Inflammatory macrophage (primary cell): ENCODE measurements around the gene KRTAP2-3.
A peak's percentile ranks its signal among the peaks of the same experiment; 100 is the strongest.
"Not testable (repeated sequence)": the region's sequence is repeated elsewhere in the genome, so short reads cannot be mapped to it uniquely, and the experiment has no call there.

Source experiments
- DNase-seq, 2 donors: peaks; one replicate each; pipeline ENCODE4 v3.0.0-alpha.2; 2020 to 2022
- total RNA-seq, 18 experiments: gene quantifications; one replicate each; lab custom pipeline; 2026; ENCODE audit warnings: mixed read lengths in 6 of 18, inconsistent platforms in 2 of 18; lab: John Stamatoyannopoulos, UW

The KRTAP2-3 gene
- total RNA-seq = 0 reads per million in 18 experiments

- no peak for DNase-seq
Observed at GRCh38 chr17:41060052-41060604, at the start of gene KRTAP2-3. Gene KRTAP2-3 (minus strand): TSS chr17:41060114. CDS start chr17:41060050, 64 bp downstream.

- DNase-seq = not testable (repeated sequence)
Observed at GRCh38 chr17:41108728-41109386, 48.9 kb upstream of the KRTAP2-3 start.

GRCh38 chr17:41107941-41108450 lies 48.1 kb upstream of the KRTAP2-3 start:
- DNase-seq = no peak

GRCh38 chr17:41105347-41105746 lies 45.4 kb upstream of the KRTAP2-3 start, which contains the start of gene KRTAP4-9:
Gene KRTAP4-9 (plus strand): TSS chr17:41105389. CDS start chr17:41105389, 0 bp downstream.
- DNase-seq = not testable (repeated sequence)

- DNase-seq = not testable (repeated sequence)
Observed at GRCh38 chr17:41104386-41105038, 44.6 kb upstream of the KRTAP2-3 start.

GRCh38 chr17:41103896-41104295 lies 44.0 kb upstream of the KRTAP2-3 start:
- no peak for DNase-seq

GRCh38 chr17:41101586-41102259 lies 41.8 kb upstream of the KRTAP2-3 start, which contains the start of gene KRTAP4-16:
Gene KRTAP4-16 (minus strand): TSS chr17:41102209. CDS start chr17:41102209, 0 bp downstream.
- no peak for DNase-seq

GRCh38 chr17:41099682-41100480 lies 40.0 kb upstream of the KRTAP2-3 start:
- DNase-seq = not testable (repeated sequence)

GRCh38 chr17:41098481-41098880 lies 38.6 kb upstream of the KRTAP2-3 start:
- no peak for DNase-seq

GRCh38 chr17:41098042-41098441 lies 38.1 kb upstream of the KRTAP2-3 start, which contains the start of gene KRTAP4-8:
Gene KRTAP4-8 (minus strand): TSS chr17:41098142. CDS start chr17:41098084, 58 bp downstream.
- no peak for DNase-seq

- DNase-seq = no peak
Observed at GRCh38 chr17:41096055-41096454, 36.1 kb upstream of the KRTAP2-3 start.

- not testable (repeated sequence) for DNase-seq
Observed at GRCh38 chr17:41088760-41089352, 28.9 kb upstream of the KRTAP2-3 start.

- DNase-seq = not testable (repeated sequence)
Observed at GRCh38 chr17:41084100-41084856, 24.4 kb upstream of the KRTAP2-3 start, which contains the start of gene KRTAP4-7. Gene KRTAP4-7 (plus strand): TSS chr17:41084150. CDS start chr17:41084207, 57 bp downstream.

- DNase-seq = not testable (repeated sequence)
Observed at GRCh38 chr17:41083427-41083826, 23.5 kb upstream of the KRTAP2-3 start.

- DNase-seq = no peak
Observed at GRCh38 chr17:41082626-41083025, 22.7 kb upstream of the KRTAP2-3 start.

- DNase-seq = no peak
Observed at GRCh38 chr17:41076788-41077187, 16.9 kb upstream of the KRTAP2-3 start.

GRCh38 chr17:41073676-41074075 lies 13.8 kb upstream of the KRTAP2-3 start:
- DNase-seq = no peak

- DNase-seq = no peak
Observed at GRCh38 chr17:41071606-41072360, 11.9 kb upstream of the KRTAP2-3 start.

GRCh38 chr17:41069031-41069430 lies 9.1 kb upstream of the KRTAP2-3 start:
- DNase-seq = peak in 1 of 2 donors; percentile 22

- no peak for DNase-seq
Observed at GRCh38 chr17:41067281-41067680, 7.4 kb upstream of the KRTAP2-3 start.
